HepG2 (cell line): ENCODE measurements around the gene TMTC4. TPM values are rescaled to one million over a fixed set of nuclear protein-coding genes. Genes with fewer than 3 reads are reported as not detected.

ENCODE experiments used
- ATAC-seq: fragments of 200-7000 bp; cut with Tn5 transposase; 3 replicates; pipeline ENCODE4 v1.9.1; 2020; ENCODE audit warnings: mild to moderate bottlenecking, moderate library complexity
- BruUV-seq: library from RNA; stranded (reverse); fragments of 400-500 nt; replicated peaks from 2 replicates; lab custom pipeline; 2021; lab: Mats Ljungman, UMichigan
- CTCF ChIA-PET: fragments of 300-600 bp; formaldehyde crosslinking; extraction: SDS; loops from one replicate; lab custom pipeline; 2021; ENCODE audit warnings: low total read pairs, inconsistent platforms, low intra/inter-chr PET ratio; lab: Yijun Ruan, JAX
- POLR2A ChIA-PET: fragments of 350-600 bp; sonication (Branson Sonifier 250); formaldehyde crosslinking; loops from one replicate; lab custom pipeline; 2020; ENCODE audit warnings: antibody characterized with exemption, inconsistent platforms; lab: Yijun Ruan, JAX
- DNase-seq: peaks from one replicate; pipeline ENCODE4 v3.0.0-alpha.2; 2015; ENCODE audit warnings: low spot score
- FAIRE-seq: peaks from 3 replicates; lab custom pipeline; 2011; peaks lifted over from hg19 to GRCh38; lab: Jason Lieb, UNC
- H2AFZ ChIP-seq: one replicate; pipeline ENCODE4 v1.6.1; 2011; ENCODE audit warnings: low read length, inconsistent platforms
- H3K27ac ChIP-seq: fragments of 300-600 bp; 3 replicates; pipeline ENCODE4 v1.8.0; 2011; ENCODE audit warnings: mixed run types, mild to moderate bottlenecking, mixed read lengths, low read length, inconsistent platforms; ENCODE audit not compliant: insufficient read depth; ENCODE audit errors: extremely low read length
- H3K27me3 ChIP-seq, 2 experiments: fragments of 200-600 bp in 1 of 2; 2 replicates in 1 of 2; 3 replicates in 1 of 2; pipeline versions ENCODE4 v1.6.0 to v1.8.0; 2011; ENCODE audit warnings: low read length in 2 of 2, mild to moderate bottlenecking in 2 of 2, moderate library complexity in 2 of 2, inconsistent platforms in 1 of 2; ENCODE audit not compliant: insufficient read depth in 2 of 2, control insufficient read depth in 1 of 2
- H3K36me3 ChIP-seq, 2 experiments: fragments of 200-600 bp in 1 of 2; replicated peaks in 1 of 2; 2 replicates in 1 of 2; 3 replicates in 1 of 2; pipeline versions ENCODE4 v1.5.1 to v1.8.0; 2011; ENCODE audit warnings: low read length in 2 of 2, inconsistent platforms in 1 of 2; ENCODE audit not compliant: insufficient read depth in 2 of 2, control insufficient read depth in 1 of 2
- H3K4me1 ChIP-seq: 2 replicates; pipeline ENCODE4 v1.5.1; 2012; ENCODE audit warnings: low read length, inconsistent platforms; ENCODE audit not compliant: insufficient read depth
- H3K4me2 ChIP-seq: 2 replicates; pipeline ENCODE4 v1.6.0; 2011; ENCODE audit warnings: low read depth, low read length, inconsistent platforms
- H3K4me3 ChIP-seq, 3 experiments: fragments of 200-600 bp in 1 of 3; sonication (generic), shearing (Covaris generic) in 1 of 3; replicated peaks in 1 of 3; 2 replicates each; pipeline ENCODE4 v1.5.1; 2011 to 2016; ENCODE audit warnings: low read length in 3 of 3, inconsistent platforms in 2 of 3, low read depth in 2 of 3, mild to moderate bottlenecking in 2 of 3, control low read depth in 1 of 3, mixed read lengths in 1 of 3; ENCODE audit not compliant: insufficient read depth in 1 of 3
- H3K79me2 ChIP-seq: one replicate; pipeline ENCODE4 v1.6.1; 2011; ENCODE audit warnings: low read length, inconsistent platforms; ENCODE audit not compliant: insufficient read depth
- H3K9ac ChIP-seq: 2 replicates; pipeline ENCODE4 v1.6.0; 2011; ENCODE audit warnings: mild to moderate bottlenecking, low read depth, low read length, inconsistent platforms; ENCODE audit not compliant: insufficient read depth
- H3K9me3 ChIP-seq: 2 replicates; pipeline ENCODE4 v1.5.1; 2012; ENCODE audit warnings: mild to moderate bottlenecking, low read length
- H4K20me1 ChIP-seq: 2 replicates; pipeline ENCODE4 v1.6.0; 2011; ENCODE audit warnings: inconsistent platforms, mild to moderate bottlenecking, low read length, moderate library complexity; ENCODE audit not compliant: insufficient read depth
- CAMTA2 ChIP-seq: sonication (generic); formaldehyde crosslinking; IDR thresholded peaks from 2 replicates; pipeline ENCODE4 v1.4.0; 2020; ENCODE audit warnings: mild to moderate bottlenecking, missing genetic modification reagents, borderline replicate concordance
- ETV5 ChIP-seq: IDR thresholded peaks from 2 replicates; pipeline ENCODE4 v1.6.1; 2018; ENCODE audit warnings: missing biosample characterization, missing genetic modification reagents, inconsistent platforms, borderline replicate concordance
- FOXC1 ChIP-seq: sonication (generic); formaldehyde crosslinking; IDR thresholded peaks from 2 replicates; pipeline ENCODE4 v1.8.0; 2022; ENCODE audit warnings: mild to moderate bottlenecking, missing genetic modification reagents, borderline replicate concordance
- GMEB1 ChIP-seq: sonication (generic); formaldehyde crosslinking; IDR thresholded peaks from 2 replicates; pipeline ENCODE4 v1.5.1; 2020; ENCODE audit warnings: missing genetic modification reagents, mild to moderate bottlenecking, borderline replicate concordance
- KMT2B ChIP-seq: IDR thresholded peaks from 2 replicates; pipeline ENCODE4 v1.6.1; 2016; ENCODE audit warnings: missing genetic modification reagents, missing compliant biosample characterization
- MBNL3 ChIP-seq: fragments of 250-450 bp; sonication (Bioruptor Pico); conservative IDR thresholded peaks from 2 replicates; pipeline ENCODE4 v1.8.0; 2022; ENCODE audit warnings: mild to moderate bottlenecking, inconsistent platforms
- MEIS1 ChIP-seq: sonication (generic); formaldehyde crosslinking; IDR thresholded peaks from 2 replicates; pipeline ENCODE4 v1.9.0; 2021; ENCODE audit warnings: mild to moderate bottlenecking, missing genetic modification reagents, moderate library complexity, borderline replicate concordance
- MXD4 ChIP-seq: IDR thresholded peaks from 2 replicates; pipeline ENCODE4 v1.6.1; 2016; ENCODE audit warnings: mild to moderate bottlenecking, missing biosample characterization, missing genetic modification reagents
- NFRKB ChIP-seq: fragments of 450-650 bp; IDR thresholded peaks from 2 replicates; pipeline ENCODE4 v1.6.1; 2017
- REXO4 ChIP-seq: sonication (generic); formaldehyde crosslinking; IDR thresholded peaks from 2 replicates; pipeline ENCODE4 v1.8.0; 2022; ENCODE audit warnings: missing genetic modification reagents, mild to moderate bottlenecking, borderline replicate concordance
- TMF1 ChIP-seq: sonication (generic); formaldehyde crosslinking; IDR thresholded peaks from 2 replicates; pipeline ENCODE4 v1.8.1; 2022; ENCODE audit warnings: low read depth, missing genetic modification reagents
- ZBTB20 ChIP-seq: sonication (generic); formaldehyde crosslinking; IDR thresholded peaks from 2 replicates; pipeline ENCODE4 v1.8.1; 2023; ENCODE audit warnings: missing genetic modification reagents, low read depth, mild to moderate bottlenecking, borderline replicate concordance
- ZBTB40 ChIP-seq, 2 experiments: fragments of 450-650 bp in 1 of 2; sonication (generic) in 1 of 2; formaldehyde crosslinking in 1 of 2; IDR thresholded peaks; 2 replicates each; pipeline versions ENCODE4 v1.6.1 to v1.8.0; 2016 to 2022; ENCODE audit warnings: antibody characterized with exemption in 1 of 2, mild to moderate bottlenecking in 1 of 2, missing genetic modification reagents in 1 of 2
- ZFP62 ChIP-seq: sonication (generic); formaldehyde crosslinking; IDR thresholded peaks from 2 replicates; pipeline ENCODE4 v1.4.0; 2020; ENCODE audit warnings: missing genetic modification reagents
- ZFX ChIP-seq: sonication (generic); formaldehyde crosslinking; IDR thresholded peaks from 2 replicates; pipeline ENCODE4 v1.4.0; 2020; ENCODE audit warnings: mild to moderate bottlenecking, low read depth, missing genetic modification reagents, moderate library complexity
- WGBS: methylation state at CpG from one replicate; pipeline ENCODE4 v1.1.6; 2017; ENCODE audit warnings: low lambda C conversion rate; 5-methylcytosine and 5-hydroxymethylcytosine counted together
- in situ Hi-C: cut with HindIII; loops from 2 replicates; pipeline ENCODE4 v1.10.0; 2017; ENCODE audit warnings: low pct_unique_long_range_greater_than_20kb; ENCODE audit not compliant: extremely low pct_ligation_motif_present
- intact Hi-C: fragments of 100-400 bp; cut with micrococcal nuclease; formaldehyde crosslinking; loops from one replicate; pipeline ENCODE4 v1.10.0; 2022; ENCODE audit not compliant: unreplicated experiment
- polyA plus RNA-seq, 8 experiments: library from polyadenylated mRNA; depleted of rRNA in 3 of 8; stranded (reverse) in 7 of 8; unstranded in 1 of 8; fragments of >200 nt; fragmentation: Illumina TruSeq in 4 of 8; extraction: Trizol in 4 of 8; gene quantifications; 2 replicates each; pipeline versions ENCODE4 v1.2.1 to v1.2.3, GENCODE V29; 2011 to 2016; ENCODE audit warnings: low read depth in 4 of 8, missing spikeins in 1 of 8, mixed read lengths in 1 of 8; ENCODE audit not compliant: insufficient read depth in 1 of 8
- total RNA-seq, 5 experiments: library from RNA; depleted of rRNA; stranded (reverse); fragments of >200 nt; fragmentation: Illumina TruSeq; extraction: Trizol; gene quantifications; 2 replicates each; pipeline ENCODE4 v1.2.3, GENCODE V29; 2016; ENCODE audit warnings: low read depth in 1 of 5

The TMTC4 gene
- total and polyA plus RNA-seq, 2 of the 13 experiments (the other 11 are each of a cell fraction or from before 2014, with no cell fraction given): 16.0 to 22.6 TPM

GRCh38 chr13:100650326-100650725 is 24.3 kb downstream of the TMTC4 start:
- no peak for TF ChIP-seq NFRKB
- TF ChIP-seq MEIS1 (CRISPR knock-in tag): no peak
- TF ChIP-seq FOXC1 (CRISPR knock-in tag): no peak
- no peak for TF ChIP-seq REXO4 (CRISPR knock-in tag)
- no peak for TF ChIP-seq KMT2B (CRISPR knock-in tag)
- no peak for TF ChIP-seq ZFP62 (CRISPR knock-in tag)
- no peak for TF ChIP-seq ETV5 (CRISPR knock-in tag)
- no peak for TF ChIP-seq ZFX (CRISPR knock-in tag)
- no peak for TF ChIP-seq MXD4 (CRISPR knock-in tag)
- TF ChIP-seq GMEB1 (CRISPR knock-in tag): no peak
- TF ChIP-seq ZBTB40 (IDR thresholded peaks at IDR 0.05): no peak
- no peak for TF ChIP-seq ZBTB40 (CRISPR knock-in tag; IDR thresholded peaks at IDR 0.05)
- TF ChIP-seq ZBTB20 (CRISPR knock-in tag): no peak
- TF ChIP-seq TMF1: no peak
- no peak for TF ChIP-seq CAMTA2 (CRISPR knock-in tag)
- no peak for TF ChIP-seq MBNL3 (CRISPR knock-in tag)
- Histone ChIP-seq H2AFZ (no peak overlapping the region), H4K20me1 (no peaks in the 10 kb centered on the region), H3K9me3 (no peaks in the 10 kb centered on the region), H3K27me3 (no peaks in the 10 kb centered on the region), H3K4me3 (no peak overlapping the region), H3K79me2 (no peaks in the 10 kb centered on the region), H3K36me3 (peaks cover 4 to 11% of the 10 kb centered on the region in 2 experiments; a peak in 3 of 5 replicates), H3K9ac (no peak overlapping the region), H3K27ac (no peak overlapping the region), H3K4me1 (no peaks in the 10 kb centered on the region), H3K4me2 (no peak overlapping the region)
- ChIA-PET CTCF (no interaction called here), POLR2A (no interaction called here)
- no peak for ATAC-seq
- in situ Hi-C loops (no loop called here), intact Hi-C loops (no loop called here)
- DNase-seq: no peak
- no TSS peak for BruUV-seq
- no peak for FAIRE-seq
- 89% methylated on average over 14 of the region's 14 CpGs for WGBS
